ENCODE measurements around the gene IFT122.

IFT122 gene

GRCh38 chr3:129559565-129560079 is 119.6 kb downstream of the IFT122 start:
- DNase-seq = no peak

GRCh38 chr3:129560269-129560787 is 120.3 kb downstream of the IFT122 start:
- no peak for DNase-seq

DNA sequence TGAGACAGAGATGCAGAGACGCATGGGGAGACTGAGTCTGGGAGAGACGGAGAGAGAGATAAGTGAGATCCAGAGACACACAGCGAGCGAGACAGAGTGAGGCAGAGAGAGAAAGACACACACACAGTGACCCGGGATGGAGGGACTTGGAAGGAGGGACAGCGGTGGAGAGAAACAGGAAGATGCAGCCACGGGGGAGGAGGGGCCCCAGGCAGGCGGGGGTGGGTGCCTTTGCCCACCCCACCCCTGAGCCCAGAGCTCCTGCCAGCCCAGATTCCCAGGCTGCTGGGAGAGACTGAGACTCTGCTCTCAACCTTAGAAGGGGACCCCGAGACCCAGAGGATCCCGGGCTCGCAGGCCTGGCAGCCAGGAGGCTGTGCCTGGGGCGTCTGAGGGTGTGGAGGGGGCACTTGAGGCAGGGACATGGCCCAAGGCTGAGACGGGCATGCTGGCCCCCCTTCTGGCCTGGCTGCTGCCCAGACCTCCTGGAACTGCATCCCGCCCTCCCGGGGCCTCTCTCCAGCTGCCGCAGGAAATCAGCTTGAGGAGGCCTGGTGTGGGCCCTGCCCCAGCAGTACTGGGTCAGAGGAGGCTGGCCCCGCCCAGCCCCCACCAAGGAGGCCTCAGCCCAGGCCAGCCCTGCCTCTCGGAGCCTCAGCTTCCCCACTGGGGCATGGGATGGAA is 121.0 kb downstream of the IFT122 start:
- peak in 2 of 3 experiments; percentile 28 to 42 for DNase-seq

DNA sequence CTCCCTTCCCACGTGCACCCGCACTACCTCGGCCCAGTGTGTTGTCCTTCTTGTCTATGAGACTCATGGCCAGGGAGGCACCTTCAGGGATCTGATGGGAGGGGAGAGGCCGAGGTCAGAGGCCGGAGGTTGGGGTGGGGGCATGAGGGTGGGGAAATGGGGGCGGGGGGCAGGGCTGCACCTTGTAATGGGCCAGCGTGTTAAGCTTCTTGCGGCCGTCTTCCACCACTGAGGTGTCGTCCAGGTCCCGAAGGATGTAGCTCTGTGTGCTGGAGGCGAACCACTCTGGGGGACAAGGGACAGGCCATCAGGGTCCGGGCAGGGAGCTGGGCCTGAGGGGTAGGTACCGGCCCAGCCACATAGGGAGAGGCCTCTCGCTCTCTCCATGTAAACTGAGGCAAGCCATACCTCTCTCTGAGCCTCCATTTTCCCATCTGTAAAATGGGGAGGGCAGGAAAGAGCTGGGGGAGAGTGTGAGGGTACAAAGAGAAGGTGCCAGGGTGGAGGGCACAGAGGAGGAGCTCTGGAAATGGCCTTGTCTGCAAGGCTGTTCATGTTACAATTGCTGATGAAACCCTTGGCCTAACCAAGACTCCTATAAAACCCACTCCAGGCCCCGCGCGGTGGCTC is 121.7 kb downstream of the IFT122 start:
- DNase-seq = no peak

DNA sequence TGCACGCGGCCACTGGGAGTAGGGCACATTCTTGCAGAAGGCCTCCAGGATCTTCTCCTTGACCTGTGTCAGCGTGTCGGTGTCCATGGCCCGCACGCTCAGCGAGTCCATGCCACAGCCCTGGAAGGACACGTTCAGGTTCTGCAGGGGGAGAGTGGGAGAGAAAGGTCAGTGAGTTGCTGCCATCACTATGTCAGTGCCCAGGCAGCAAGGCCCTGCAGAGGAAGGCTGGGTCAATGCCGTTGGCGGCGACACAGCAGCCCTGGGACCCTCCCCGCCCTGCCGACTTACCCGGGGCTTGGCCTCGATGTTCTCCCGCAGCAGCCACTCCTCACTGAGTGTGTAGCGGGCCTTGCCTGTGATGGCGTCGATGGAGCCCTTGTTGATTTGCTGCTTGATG is 122.8 kb downstream of the IFT122 start:
- no peak for DNase-seq

- DNase-seq = no peak
Measured at GRCh38 chr3:129563332-129563731, 123.3 kb downstream of the IFT122 start.

- DNase-seq = no peak
Measured at GRCh38 chr3:129563850-129564535, 124.0 kb downstream of the IFT122 start.

DNA sequence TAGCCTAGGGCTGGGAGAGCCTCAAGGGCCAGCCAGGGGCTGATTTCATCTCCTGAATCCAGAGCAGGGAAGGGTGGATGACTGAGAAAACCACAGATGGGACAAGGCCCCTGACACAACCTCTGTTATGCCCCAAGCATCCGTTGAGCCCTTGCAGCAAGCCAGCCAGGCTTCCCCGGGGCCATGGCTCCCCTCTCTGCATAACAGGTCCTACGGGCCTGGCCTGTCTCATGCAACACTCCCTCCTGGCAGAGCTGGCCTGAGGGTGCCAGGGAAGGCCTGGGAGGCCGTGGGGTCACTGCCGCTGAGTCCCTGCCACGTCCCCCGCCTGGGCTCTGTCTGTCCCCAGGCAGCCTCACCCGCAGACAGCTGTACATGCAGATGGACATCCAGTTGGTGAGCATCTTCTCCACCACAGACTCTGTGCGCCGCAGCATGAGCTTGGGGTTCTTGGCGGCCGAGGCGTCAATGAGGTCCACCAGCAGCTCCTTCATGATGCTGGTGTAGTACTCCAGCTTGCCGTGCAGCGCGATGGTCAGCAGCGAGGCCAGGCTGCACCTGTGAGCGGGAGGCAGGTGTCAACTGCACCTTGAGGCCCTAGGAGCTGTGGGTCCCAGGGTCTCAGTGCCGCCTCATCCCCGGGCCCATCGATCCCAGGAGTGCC is 125.1 kb downstream of the IFT122 start:
- DNase-seq = no peak

GRCh38 chr3:129565902-129566301 is 125.9 kb downstream of the IFT122 start:
- DNase-seq = no peak

GRCh38 chr3:129567176-129567705 is 127.2 kb downstream of the IFT122 start:
- DNase-seq = no peak

- no peak for DNase-seq
Measured at GRCh38 chr3:129567939-129568338, 127.9 kb downstream of the IFT122 start.

DNA sequence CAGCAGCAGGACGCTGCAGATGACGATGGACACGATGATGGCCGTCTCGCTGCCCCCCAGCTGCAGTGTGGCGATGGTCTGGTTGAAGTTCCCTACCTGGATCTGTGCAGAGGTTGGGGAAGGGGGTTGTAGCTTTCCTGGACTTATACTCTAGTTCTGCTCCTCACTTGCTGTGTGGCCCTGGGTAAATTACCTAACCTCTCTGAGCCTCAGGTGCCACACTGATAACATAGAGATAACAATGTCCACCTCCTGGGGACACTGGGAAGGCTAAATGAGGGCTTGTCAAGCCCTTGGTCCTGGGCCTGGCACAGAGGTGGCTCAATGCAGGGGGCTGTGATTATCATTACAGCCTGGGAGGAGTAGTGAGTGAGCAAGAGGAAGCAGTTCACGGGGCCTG is 129.8 kb downstream of the IFT122 start:
- DNase-seq = no peak
